22Rv1 (cell line): ENCODE measurements around the gene PHACTR1.

Source experiments
- CTCF ChIP-seq: fragments of 450-650 bp; IDR thresholded peaks from 2 replicates; pipeline ENCODE4 v1.5.1; 2017; ENCODE audit warnings: mild to moderate bottlenecking
- ZFX ChIP-seq: fragments of 450-650 bp; IDR thresholded peaks from 2 replicates; pipeline ENCODE4 v1.6.1; 2017; ENCODE audit warnings: antibody characterized with exemption, borderline replicate concordance

DNA sequence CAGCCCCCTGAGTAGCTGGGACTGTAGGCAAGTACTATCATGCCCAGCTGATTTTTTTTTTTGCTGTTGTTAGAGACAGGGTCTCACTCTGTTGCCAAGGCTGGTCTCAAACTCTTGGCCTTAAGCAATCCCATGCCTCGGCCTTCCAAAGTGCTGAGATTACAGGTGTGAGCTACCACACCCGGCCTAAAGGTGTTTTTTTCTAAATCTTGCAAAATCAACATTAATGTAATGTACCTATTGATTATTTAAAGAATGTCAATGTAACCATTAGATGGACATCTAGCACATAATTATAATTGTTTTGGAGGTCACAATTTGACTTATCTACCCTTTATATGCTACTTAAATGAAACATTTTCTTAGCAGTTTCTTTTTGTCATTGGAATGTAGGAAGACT lies 126.1 kb downstream of the PHACTR1 start:
- TF ChIP-seq CTCF (no peak), ZFX (no peak)
